GM19025 (cell line): Measurements from ENCODE around the gene RHOT2.

Experiments
- ATAC-seq: cut with Tn5 transposase; IDR thresholded peaks from one replicate; pipeline ENCODE4 v1.9.1; 2021; ENCODE audit warnings: mild to moderate bottlenecking, low read depth, moderate library complexity; ENCODE audit not compliant: unreplicated experiment

The RHOT2 gene

GRCh38 chr16:631808-632358 is 36.0 kb upstream of the RHOT2 start:
- ATAC-seq: no peak

DNA sequence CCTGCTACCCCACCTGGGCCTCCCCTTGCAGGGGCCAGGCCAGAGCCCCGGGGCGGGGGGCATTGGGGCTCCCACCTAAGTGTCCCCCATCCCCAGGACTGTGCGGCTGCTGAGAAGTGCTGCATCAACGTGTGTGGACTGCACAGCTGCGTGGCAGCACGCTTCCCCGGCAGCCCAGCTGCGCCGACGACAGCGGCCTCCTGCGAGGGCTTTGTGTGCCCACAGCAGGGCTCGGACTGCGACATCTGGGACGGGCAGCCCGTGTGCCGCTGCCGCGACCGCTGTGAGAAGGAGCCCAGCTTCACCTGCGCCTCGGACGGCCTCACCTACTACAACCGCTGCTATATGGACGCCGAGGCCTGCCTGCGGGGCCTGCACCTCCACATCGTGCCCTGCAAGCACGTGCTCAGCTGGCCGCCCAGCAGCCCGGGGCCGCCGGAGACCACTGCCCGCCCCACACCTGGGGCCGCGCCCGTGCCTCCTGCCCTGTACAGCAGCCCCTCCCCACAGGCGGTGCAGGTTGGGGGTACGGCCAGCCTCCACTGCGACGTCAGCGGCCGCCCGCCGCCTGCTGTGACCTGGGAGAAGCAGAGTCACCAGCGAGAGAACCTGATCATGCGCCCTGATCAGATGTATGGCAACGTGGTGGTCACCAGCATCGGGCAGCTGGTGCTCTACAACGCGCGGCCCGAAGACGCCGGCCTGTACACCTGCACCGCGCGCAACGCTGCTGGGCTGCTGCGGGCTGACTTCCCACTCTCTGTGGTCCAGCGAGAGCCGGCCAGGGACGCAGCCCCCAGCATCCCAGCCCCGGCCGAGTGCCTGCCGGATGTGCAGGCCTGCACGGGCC is 35.2 kb upstream of the RHOT2 start:
- no peak for ATAC-seq

DNA sequence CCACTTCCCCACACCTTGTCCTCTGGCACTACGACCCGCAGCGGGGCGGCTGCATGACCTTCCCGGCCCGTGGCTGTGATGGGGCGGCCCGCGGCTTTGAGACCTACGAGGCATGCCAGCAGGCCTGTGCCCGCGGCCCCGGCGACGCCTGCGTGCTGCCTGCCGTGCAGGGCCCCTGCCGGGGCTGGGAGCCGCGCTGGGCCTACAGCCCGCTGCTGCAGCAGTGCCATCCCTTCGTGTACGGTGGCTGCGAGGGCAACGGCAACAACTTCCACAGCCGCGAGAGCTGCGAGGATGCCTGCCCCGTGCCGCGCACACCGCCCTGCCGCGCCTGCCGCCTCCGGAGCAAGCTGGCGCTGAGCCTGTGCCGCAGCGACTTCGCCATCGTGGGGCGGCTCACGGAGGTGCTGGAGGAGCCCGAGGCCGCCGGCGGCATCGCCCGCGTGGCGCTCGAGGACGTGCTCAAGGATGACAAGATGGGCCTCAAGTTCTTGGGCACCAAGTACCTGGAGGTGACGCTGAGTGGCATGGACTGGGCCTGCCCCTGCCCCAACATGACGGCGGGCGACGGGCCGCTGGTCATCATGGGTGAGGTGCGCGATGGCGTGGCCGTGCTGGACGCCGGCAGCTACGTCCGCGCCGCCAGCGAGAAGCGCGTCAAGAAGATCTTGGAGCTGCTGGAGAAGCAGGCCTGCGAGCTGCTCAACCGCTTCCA is 34.4 kb upstream of the RHOT2 start:
- no peak for ATAC-seq

- no peak for ATAC-seq
Measured at GRCh38 chr16:634051-634670, 33.8 kb upstream of the RHOT2 start.

DNA sequence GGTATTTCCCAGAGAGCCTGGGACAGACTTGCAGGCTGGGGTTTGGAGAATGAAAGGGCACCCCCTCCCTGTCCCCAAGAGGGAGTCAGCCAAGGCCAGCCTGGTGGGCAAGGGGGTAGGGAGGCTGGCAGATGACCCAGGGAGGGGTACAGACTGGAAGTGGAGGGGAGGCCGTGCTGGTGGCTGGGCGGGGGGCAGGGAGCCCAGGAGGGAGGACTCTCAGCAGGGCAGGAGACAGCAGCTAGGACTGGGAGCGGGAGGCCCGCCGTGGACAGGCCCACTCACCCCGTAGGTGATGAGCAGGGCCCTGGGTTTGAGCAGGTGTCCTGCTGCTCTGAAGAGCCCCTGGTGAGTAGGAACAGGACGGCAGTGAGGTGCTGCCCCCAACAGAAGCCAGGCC is 32.9 kb upstream of the RHOT2 start:
- no peak for ATAC-seq

- ATAC-seq: no peak
Measured at GRCh38 chr16:635573-636205, 32.2 kb upstream of the RHOT2 start.

- peak; percentile 72 for ATAC-seq
Measured at GRCh38 chr16:636206-637080, 31.5 kb upstream of the RHOT2 start, which contains the start of gene METTL26. Gene METTL26, minus strand, starts transcription at chr16:636305. Its CDS starts 15 bp downstream, at chr16:636290.

DNA sequence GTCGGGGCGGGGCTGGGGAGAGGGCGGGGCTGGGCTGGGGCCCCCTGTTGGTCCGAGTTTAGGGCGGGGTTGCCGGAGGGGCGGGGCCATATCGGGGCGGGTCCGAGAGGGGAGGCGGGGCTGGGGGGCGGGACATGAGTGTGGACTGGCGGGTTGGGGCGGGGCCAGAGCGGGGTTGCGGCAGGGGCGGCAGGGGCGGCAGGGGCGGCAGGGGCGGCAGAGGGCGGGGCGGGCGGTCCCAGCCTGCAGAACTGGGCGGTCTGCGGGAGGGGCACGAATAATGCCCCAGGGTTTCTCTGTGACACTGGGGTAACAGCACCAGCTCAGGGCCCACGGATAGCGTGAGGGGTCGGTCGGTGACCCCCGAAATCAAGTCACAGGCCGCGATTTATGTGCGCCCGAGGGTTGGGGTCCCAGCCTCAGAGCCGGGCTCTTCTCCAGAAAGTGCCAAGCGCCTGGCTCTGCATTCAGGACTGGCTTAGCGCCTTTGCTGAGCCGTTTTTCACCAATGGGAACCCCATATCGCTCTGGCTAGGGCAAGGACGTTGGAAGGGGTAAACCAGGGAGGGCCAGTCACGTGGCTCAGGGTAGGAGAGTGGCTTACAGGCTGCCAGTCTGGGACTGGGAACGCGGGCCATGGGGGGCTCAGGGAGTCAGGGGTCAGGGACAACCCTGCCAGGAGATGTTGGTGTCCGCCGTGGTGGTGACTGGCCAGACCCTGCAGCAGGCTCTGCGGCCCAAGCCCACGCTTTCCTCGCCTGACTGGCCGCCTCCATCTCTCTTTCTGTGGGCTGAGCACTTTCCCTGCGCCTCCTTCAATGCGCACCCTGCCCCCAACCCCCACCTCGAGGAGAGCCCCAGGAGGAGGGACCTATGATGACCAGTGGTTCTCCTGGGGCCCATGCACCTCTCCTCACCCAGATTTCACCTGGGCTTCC is 30.6 kb upstream of the RHOT2 start:
- no peak for ATAC-seq

- ATAC-seq: no peak
Measured at GRCh38 chr16:638034-638543, 29.8 kb upstream of the RHOT2 start.

- no peak for ATAC-seq
Measured at GRCh38 chr16:638836-639235, 29.1 kb upstream of the RHOT2 start.

GRCh38 chr16:640614-641013 is 27.3 kb upstream of the RHOT2 start:
- no peak for ATAC-seq

GRCh38 chr16:641326-642188 is 26.4 kb upstream of the RHOT2 start, which contains the start of gene MCRIP2:
Gene MCRIP2, plus strand, starts transcription at chr16:641828. Its CDS starts 164 bp downstream, at chr16:641992.
- peak; percentile 43 for ATAC-seq

DNA sequence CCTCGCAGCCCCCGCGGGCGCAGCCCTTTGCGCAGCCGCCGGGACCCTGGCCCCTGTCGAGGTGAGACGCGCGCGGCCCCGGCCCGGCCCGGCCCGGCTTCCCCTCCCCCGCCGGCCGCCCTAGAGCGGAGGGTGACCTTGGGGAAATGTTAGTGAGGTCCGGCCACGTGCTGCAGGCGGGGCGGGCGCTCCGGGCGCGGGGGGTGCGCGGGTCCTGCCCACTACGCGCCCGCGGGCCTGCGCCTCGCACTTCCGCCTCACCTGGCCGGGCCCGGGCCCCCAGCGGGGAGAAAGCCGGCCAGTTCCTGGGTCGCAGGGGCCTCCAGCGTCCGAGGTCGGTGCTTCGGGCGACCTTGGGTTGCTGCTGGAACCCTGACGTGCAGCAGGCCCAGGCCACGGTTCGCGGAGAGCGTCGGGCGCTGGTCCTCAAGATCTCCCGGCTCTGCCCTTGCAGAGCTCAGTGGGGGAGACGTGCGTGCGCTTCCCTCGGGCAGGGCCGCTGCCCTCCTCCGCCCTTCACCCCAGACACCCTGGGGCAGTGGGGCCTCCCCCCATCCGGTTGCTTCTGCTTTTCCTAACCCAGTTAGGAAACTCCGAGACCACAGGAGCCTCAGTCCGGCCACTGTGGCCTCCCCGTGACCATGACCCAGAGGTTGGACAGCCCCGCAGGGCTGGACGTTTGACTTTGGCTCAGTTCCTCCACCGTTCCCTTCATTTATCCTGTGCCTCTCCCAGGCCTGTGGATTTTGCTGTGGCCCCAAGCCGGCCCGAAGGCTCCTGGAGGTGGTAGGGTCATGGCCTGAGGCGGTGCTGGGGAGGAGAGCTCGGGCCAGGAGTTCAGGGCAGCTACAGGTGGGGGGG is 25.5 kb upstream of the RHOT2 start:
- peak; percentile 44 for ATAC-seq

GRCh38 chr16:643050-643368 is 24.9 kb upstream of the RHOT2 start:
- ATAC-seq: no peak

- no peak for ATAC-seq
Measured at GRCh38 chr16:644556-644955, 23.4 kb upstream of the RHOT2 start.

DNA sequence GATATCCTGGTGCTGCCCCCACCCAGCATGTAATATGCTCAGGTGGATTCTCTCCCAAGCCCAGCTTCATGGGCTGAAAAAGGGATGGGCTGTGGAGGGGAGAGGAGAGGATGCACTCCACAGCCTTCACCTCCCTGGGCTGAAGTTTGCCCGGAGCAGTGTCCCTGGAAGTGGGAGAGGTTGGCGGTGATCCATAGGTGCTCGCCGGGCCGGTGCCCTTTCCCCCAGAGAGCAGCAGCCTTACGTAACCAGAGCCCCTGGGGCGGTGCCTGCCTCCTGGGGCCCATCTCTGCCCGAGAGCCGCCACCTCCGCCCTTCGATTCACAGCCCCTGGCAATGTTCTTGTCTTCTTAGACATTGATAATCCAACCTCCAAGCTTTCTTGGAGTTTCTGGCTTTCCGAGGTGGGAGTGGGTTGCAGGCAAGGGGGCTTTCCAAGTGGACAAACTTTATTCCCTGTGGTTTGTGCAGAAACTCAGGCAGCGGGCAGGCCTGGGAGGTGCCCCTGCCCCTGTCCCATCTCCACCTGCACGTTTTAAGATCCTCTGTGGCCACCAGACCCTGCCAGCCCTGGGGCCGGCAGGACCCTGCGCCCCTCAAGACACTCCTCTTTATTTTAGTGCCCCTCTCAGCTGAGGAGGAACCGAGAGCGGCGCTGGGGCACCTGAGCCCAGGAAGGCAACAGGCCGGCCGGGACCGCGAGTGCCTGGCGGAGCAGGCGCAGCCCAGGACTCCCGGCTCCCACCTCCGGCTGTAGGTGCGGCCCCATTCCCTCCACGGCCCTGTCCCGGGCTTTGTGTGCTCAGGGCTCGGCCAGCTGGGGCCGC is 21.9 kb upstream of the RHOT2 start:
- no peak for ATAC-seq
